LoVo (cell line): Measurements from ENCODE around the gene ZFP92.

Experiments
- DNase-seq: peaks from one replicate; pipeline ENCODE4 v3.0.0-alpha.2; 2016; ENCODE audit warnings: low spot score

ZFP92 gene

DNA sequence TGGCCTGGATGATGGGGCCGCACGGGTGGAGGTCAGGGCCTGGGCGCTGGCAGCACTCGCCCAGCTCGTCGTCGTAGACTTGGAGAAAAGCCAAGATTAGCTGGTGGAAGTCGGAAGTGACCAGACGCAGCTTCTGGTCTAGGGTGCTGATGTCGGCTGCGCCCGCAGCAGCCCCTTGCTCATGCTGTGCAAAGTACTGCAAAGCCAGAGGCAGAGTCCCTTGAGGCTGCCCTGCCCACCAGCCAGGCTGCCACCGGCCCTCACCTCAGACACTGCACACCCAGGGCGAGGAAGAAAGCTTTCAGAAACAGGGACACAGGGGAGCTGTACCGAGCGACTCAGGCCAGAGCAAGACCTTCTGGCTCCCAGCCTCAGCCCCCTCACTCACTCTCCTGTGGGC is 44.3 kb downstream of the ZFP92 start:
- DNase-seq = no peak

DNA sequence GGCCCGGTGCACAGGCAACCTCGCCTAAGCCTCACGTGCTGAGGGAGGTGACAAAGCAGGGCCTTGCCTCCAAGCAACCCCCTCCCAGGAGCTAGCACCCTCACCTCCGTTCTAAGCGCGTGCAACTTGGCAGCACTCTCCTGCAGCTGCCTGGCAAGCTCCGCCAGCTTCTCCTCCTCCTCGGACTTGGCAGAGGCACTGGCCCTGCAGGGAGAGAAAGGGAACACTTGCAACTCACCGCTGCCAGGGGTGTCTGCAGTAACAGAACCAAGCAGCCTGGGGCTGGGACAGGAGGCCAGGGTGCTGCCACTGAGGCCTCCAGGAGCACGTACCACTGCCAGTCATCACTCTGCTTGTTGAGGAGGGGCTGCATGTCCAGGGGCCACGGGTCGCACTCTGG is 44.9 kb downstream of the ZFP92 start:
- DNase-seq = no peak

DNA sequence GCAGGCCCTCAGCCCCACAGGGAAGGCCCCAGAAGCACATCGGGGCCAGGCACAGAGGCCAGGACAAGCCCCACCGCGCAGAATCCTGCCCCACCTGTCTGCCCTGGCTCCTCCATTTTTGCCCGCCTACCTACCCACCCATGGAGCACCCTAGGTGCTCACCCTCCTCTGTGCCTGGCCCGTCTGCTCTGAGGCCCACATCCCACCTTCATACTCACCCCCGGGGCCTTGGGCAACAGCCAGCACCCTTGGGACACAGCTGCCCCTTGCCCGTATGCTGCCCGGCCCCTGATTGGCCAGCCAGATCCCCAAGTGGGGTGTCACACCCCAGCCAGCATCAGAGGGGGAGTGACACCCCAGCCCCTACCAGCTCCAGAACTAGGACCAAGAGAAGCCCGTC is 45.4 kb downstream of the ZFP92 start:
- no peak for DNase-seq

DNA sequence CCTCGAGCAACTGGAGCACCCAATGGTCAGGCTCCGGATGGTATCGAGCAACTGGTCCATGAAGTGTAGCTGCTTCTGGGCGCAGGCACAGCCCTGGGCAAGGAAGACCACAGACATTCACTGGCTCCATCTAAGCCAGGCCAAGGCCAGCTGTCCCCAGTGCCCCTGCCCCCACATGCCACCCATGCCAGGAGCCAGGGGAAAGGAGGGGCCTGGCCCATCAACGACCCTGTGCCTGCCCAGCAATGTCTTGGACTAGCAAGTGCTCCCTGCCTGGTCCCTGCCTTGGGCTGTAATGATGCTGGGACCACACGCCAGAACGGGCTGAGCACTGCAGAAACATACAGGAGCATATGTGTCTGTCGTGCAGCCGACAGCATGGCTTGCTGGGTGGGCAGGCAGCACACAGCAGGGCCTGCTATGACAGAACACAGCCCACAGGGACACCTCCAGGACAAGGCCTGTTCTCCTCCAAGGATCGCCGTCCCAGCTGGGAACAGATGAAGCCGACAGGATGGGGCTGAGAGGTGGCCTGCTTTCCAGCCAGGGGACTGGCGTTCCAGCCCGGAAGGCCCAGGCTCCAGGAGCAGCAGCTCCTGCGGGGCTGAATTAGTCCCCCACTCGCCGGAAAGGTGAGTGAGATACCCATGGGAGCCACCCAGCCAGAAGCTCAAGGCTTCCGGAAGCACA is 46.0 kb downstream of the ZFP92 start:
- DNase-seq = no peak

DNA sequence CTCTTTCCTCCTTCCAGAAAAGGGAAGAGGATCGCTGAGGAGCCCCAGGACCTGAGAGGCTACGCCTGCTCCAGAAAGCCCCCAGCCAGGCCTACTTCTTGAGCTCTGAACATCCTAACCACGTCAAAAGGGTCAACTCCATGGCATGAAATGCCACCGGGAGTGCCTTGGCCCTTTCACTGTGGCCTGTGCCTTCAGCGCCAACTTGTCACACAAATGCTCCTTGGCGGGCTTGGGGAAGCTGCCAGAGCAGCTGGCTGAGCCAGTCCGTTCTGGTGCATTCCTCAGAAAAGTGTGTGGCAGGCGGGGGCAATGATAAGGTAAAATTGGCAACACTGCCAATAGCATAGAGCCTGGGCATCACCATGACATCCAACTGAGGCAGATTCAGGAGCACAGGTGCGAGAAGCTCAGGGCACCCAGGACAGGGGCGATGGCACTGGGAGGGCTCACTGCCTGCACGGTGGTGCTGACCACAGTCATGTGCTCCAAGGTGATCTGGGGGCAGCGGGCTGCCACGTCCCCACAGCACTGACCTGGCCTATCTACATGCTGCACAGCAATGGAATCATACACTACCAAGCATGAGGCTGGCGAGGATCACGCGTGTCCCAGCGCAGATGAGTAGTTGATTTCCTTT is 46.7 kb downstream of the ZFP92 start:
- DNase-seq = no peak

DNA sequence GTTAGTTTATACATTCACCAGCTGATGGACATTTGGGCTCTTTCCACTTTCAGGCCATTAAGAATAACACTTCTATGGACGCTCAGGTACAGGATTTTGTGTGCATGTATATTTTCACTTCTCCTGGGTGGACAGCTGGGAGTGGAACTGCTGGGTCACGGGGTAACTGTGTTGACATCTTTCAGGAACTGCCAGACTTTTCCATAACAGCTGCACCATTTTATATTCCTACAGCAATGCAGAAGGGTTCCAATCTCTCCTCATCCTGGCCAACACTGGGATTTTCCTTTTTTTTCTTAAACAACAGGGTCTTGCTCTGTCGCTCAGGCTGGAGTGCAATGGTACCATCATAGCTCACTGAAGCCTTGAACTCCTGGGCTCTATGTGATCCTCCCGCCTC is 47.2 kb downstream of the ZFP92 start:
- no peak for DNase-seq

DNA sequence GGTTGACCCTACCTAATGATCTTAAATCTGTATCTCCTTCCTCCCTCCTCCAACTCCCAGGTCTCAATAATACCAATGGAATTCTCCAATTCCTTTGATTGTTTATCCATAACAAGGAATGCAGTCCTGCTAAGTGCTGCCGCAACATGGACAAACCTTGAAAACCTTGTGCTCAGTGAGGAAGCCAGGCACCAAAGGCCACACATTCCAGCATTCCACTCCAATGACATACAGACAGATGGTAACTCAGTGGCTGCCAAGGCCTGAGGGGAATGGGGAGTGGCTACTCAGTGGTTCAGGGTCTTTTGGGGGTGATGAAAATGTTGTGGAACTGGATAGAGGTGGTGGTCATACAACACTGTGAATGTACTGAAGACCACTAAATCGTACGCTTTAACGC is 48.7 kb downstream of the ZFP92 start:
- no peak for DNase-seq

DNA sequence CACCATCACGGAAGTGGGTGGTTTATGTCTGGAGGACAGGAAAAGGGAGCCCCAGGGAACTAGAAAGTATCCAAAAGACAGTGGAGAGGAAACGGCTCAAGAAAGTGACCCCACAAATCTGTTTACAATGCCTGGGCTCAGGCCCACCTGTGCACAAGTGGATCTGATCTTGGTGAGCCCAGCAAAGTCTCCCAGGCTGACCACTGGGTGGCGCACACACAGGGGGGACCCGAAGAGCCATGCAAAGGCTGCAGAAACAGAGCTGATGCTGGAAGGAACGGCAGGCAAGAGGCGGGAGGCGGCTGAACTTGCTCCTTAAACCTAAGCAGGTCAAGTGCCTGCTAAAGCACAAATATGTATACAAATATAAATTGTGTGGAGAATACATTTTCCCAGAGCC is 49.6 kb downstream of the ZFP92 start:
- no peak for DNase-seq
